GM23248 (cell line): ENCODE measurements around the gene KRT80. TPM values are rescaled to one million over a fixed set of nuclear protein-coding genes. Genes with fewer than 3 reads are reported as not detected.

Experiments
- DNase-seq: peaks from one replicate; pipeline ENCODE4 v3.0.0-alpha.2; 2015
- H2AFZ ChIP-seq: fragments of 200-600 bp; sonication (generic); 2 replicates; pipeline ENCODE4 v1.6.1; 2016; ENCODE audit warnings: antibody characterized with exemption
- H3F3A ChIP-seq: fragments of 200-600 bp; sonication (generic); 2 replicates; pipeline ENCODE4 v1.6.1; 2016; ENCODE audit warnings: mild to moderate bottlenecking, antibody characterized with exemption, mixed run types; ENCODE audit not compliant: insufficient read depth
- H3K27ac ChIP-seq: fragments of 200-600 bp; sonication (generic); 2 replicates; pipeline ENCODE4 v1.5.1; 2016; ENCODE audit warnings: mild to moderate bottlenecking
- H3K27me3 ChIP-seq: fragments of 200-600 bp; sonication (generic); replicated peaks from 2 replicates; pipeline ENCODE4 v1.6.1; 2016; ENCODE audit warnings: mild to moderate bottlenecking; ENCODE audit not compliant: insufficient read depth
- H3K36me3 ChIP-seq: fragments of 200-600 bp; sonication (generic); 2 replicates; pipeline ENCODE4 v1.6.1; 2016; ENCODE audit warnings: low read depth, mild to moderate bottlenecking
- H3K4me1 ChIP-seq: fragments of 200-600 bp; sonication (generic); 2 replicates; pipeline ENCODE4 v1.6.1; 2016; ENCODE audit warnings: mild to moderate bottlenecking; ENCODE audit not compliant: insufficient read depth
- H3K4me2 ChIP-seq: fragments of 200-600 bp; sonication (generic); one replicate; pipeline ENCODE4 v1.6.1; 2016; ENCODE audit warnings: mild to moderate bottlenecking; ENCODE audit not compliant: unreplicated experiment
- H3K4me3 ChIP-seq: fragments of 200-600 bp; sonication (generic); 2 replicates; pipeline ENCODE4 v1.5.1; 2016; ENCODE audit warnings: mild to moderate bottlenecking
- H3K79me2 ChIP-seq: fragments of 200-600 bp; sonication (generic); 2 replicates; pipeline ENCODE4 v1.6.1; 2016; ENCODE audit warnings: mild to moderate bottlenecking; ENCODE audit not compliant: insufficient read depth
- H3K9ac ChIP-seq: fragments of 200-600 bp; sonication (generic); 2 replicates; pipeline ENCODE4 v1.6.1; 2016; ENCODE audit warnings: mild to moderate bottlenecking
- H3K9me2 ChIP-seq: fragments of 200-600 bp; sonication (generic); 2 replicates; pipeline ENCODE4 v1.6.1; 2016; ENCODE audit warnings: mixed run types, mild to moderate bottlenecking, moderate library complexity; ENCODE audit not compliant: insufficient read depth
- H3K9me3 ChIP-seq: fragments of 200-600 bp; sonication (generic); one replicate; pipeline ENCODE4 v1.6.1; 2017; ENCODE audit warnings: low read depth
- H4K20me1 ChIP-seq: fragments of 200-600 bp; sonication (generic); 2 replicates; pipeline ENCODE4 v1.6.0; 2016; ENCODE audit not compliant: insufficient read depth
- EZH2 ChIP-seq: fragments of 200-600 bp; sonication (generic); IDR thresholded peaks from 2 replicates; pipeline ENCODE4 v1.6.1; 2018; ENCODE audit warnings: antibody characterized with exemption, mild to moderate bottlenecking; ENCODE audit not compliant: insufficient read depth, poor library complexity, severe bottlenecking
- EZH2phosphoT487 ChIP-seq: fragments of 200-600 bp; sonication (generic); IDR thresholded peaks from 2 replicates; pipeline ENCODE4 v1.6.1; 2018; ENCODE audit warnings: antibody characterized with exemption, moderate library complexity, mild to moderate bottlenecking, low read depth; ENCODE audit not compliant: insufficient read depth
- WGBS, 2 experiments: methylation state at CpG; one replicate each; pipeline ENCODE4 v1.1.6; 2015 to 2017; ENCODE audit warnings: low lambda C conversion rate in 2 of 2, low coverage in 1 of 2; ENCODE audit errors: missing lambda C conversion rate in 2 of 2; 5-methylcytosine and 5-hydroxymethylcytosine counted together
- in situ Hi-C: fragments of 300-500 bp; cut with MboI; formaldehyde crosslinking; loops from 2 replicates; pipeline ENCODE4 v1.15.0; 2020
- polyA plus RNA-seq: library from polyadenylated mRNA; unstranded; fragments of >200 nt; fragmentation: Nextera tagmentation; extraction: Ambion mirVana; gene quantifications from 2 replicates; pipeline ENCODE4 v1.2.1, GENCODE V29; 2016
- total RNA-seq: library from RNA; depleted of rRNA; stranded (reverse); fragments of >200 nt; shearing (Covaris generic); gene quantifications from 2 replicates; pipeline ENCODE4 v1.2.3, GENCODE V29; 2014

KRT80 gene
- total and polyA plus RNA-seq, 2 experiments from 2014 or later, result 0.65 to 1.3 TPM

- Histone ChIP-seq H2AFZ (no peak overlapping the region), H3K9me3 (no peaks in the 10 kb centered on the region), H3K9ac (no peak overlapping the region), H3K4me2 (no peak overlapping the region), H3K27me3 (no peaks in the 10 kb centered on the region), H3K27ac (no peak overlapping the region), H3K4me1 (peaks cover 4% of the 10 kb centered on the region), H3K79me2 (no peaks in the 10 kb centered on the region), H4K20me1 (no peaks in the 10 kb centered on the region), H3K9me2 (no peaks in the 10 kb centered on the region), H3F3A (peaks cover under 1% of the 10 kb centered on the region; the same call in 1 of the 2 replicates), H3K4me3 (no peak overlapping the region), H3K36me3 (no peaks in the 10 kb centered on the region)
- TF ChIP-seq EZH2phosphoT487, result no peak
- in situ Hi-C loops, result no loop called here
- 35 to 38% methylated on average over 4 of the region's 4 CpGs for WGBS, 2 experiments
- no peak for DNase-seq
These were observed 24.3 kb upstream of the KRT80 start for GRCh38 chr12:52216100-52216499.

GRCh38 chr12:52215587-52216031 is 23.8 kb upstream of the KRT80 start:
- TF ChIP-seq EZH2 (no peak), EZH2phosphoT487 (no peak)
- 71 to 73% methylated on average over 7 of the region's 7 CpGs for WGBS, 2 experiments
- Histone ChIP-seq H3K4me3 (no peak overlapping the region), H3K27me3 (no peaks in the 10 kb centered on the region), H4K20me1 (no peaks in the 10 kb centered on the region), H3K27ac (no peak overlapping the region), H3K36me3 (no peaks in the 10 kb centered on the region), H3K4me1 (peaks cover 7% of the 10 kb centered on the region), H3K9me3 (no peaks in the 10 kb centered on the region), H3K9ac (no peak overlapping the region), H3K79me2 (no peaks in the 10 kb centered on the region), H3K9me2 (no peaks in the 10 kb centered on the region), H2AFZ (no peak overlapping the region), H3K4me2 (no peak overlapping the region), H3F3A (no peaks in the 10 kb centered on the region)
- in situ Hi-C loops, result no loop called here
- no peak for DNase-seq

- 58 to 71% methylated on average over 3 of the region's 3 CpGs for WGBS, 2 experiments
- H4K20me1 ChIP-seq, result no peaks in the 10 kb centered on the region
- H3K9me3 ChIP-seq, result no peaks in the 10 kb centered on the region
- no peak overlapping the region for H3K27ac ChIP-seq
- TF ChIP-seq EZH2, result no peak
- no peak for TF ChIP-seq EZH2phosphoT487
- H2AFZ ChIP-seq, result no peak overlapping the region
- no peak overlapping the region for H3K9ac ChIP-seq
- in situ Hi-C loops, result no loop called here
- no peaks in the 10 kb centered on the region for H3K79me2 ChIP-seq
- no peaks in the 10 kb centered on the region for H3K36me3 ChIP-seq
- H3K9me2 ChIP-seq, result no peaks in the 10 kb centered on the region
- H3K27me3 ChIP-seq, result no peaks in the 10 kb centered on the region
- no peak for DNase-seq
- no peak overlapping the region for H3K4me2 ChIP-seq
- H3F3A ChIP-seq, result no peaks in the 10 kb centered on the region
- no peak overlapping the region for H3K4me3 ChIP-seq
- peaks cover 15% of the 10 kb centered on the region for H3K4me1 ChIP-seq
These were observed 22.6 kb upstream of the KRT80 start for GRCh38 chr12:52214421-52214802.

- no peaks in the 10 kb centered on the region for H4K20me1 ChIP-seq
- H3K9me3 ChIP-seq, result no peaks in the 10 kb centered on the region
- H3K27ac ChIP-seq, result no peak overlapping the region
- no peak overlapping the region for H2AFZ ChIP-seq
- peaks cover 15% of the 10 kb centered on the region for H3K4me1 ChIP-seq
- no peaks in the 10 kb centered on the region for H3K9me2 ChIP-seq
- DNase-seq, result peak; percentile 85
- no peak for TF ChIP-seq EZH2phosphoT487
- no peak for TF ChIP-seq EZH2
- no peak overlapping the region for H3K9ac ChIP-seq
- H3K4me3 ChIP-seq, result no peak overlapping the region
- H3K79me2 ChIP-seq, result no peaks in the 10 kb centered on the region
- in situ Hi-C loops, result no loop called here
- H3K27me3 ChIP-seq, result no peaks in the 10 kb centered on the region
- WGBS, 2 experiments, result 21 to 22% methylated on average over 13 of the region's 13 CpGs
- no peaks in the 10 kb centered on the region for H3F3A ChIP-seq
- no peaks in the 10 kb centered on the region for H3K36me3 ChIP-seq
- H3K4me2 ChIP-seq, result no peak overlapping the region
These were observed 22.0 kb upstream of the KRT80 start for GRCh38 chr12:52213564-52214420.
